ENCODE results near the gene DOCK9.

Gene DOCK9

GRCh38 chr13:98785405-98785804 lies 192.5 kb downstream of the DOCK9 start:
- DNase-seq = no peak

GRCh38 chr13:98784666-98785065 lies 193.2 kb downstream of the DOCK9 start:
- DNase-seq = no peak

- DNase-seq = no peak
These were observed 193.9 kb downstream of the DOCK9 start for GRCh38 chr13:98783856-98784478.

GRCh38 chr13:98782654-98783053 lies 195.2 kb downstream of the DOCK9 start:
- no peak for DNase-seq

GRCh38 chr13:98781905-98782304 lies 196.0 kb downstream of the DOCK9 start:
- DNase-seq = no peak

GRCh38 chr13:98781470-98781869 lies 196.4 kb downstream of the DOCK9 start:
- no peak for DNase-seq

- DNase-seq = no peak
These were observed 196.8 kb downstream of the DOCK9 start for GRCh38 chr13:98781045-98781444.

GRCh38 chr13:98780451-98780850 lies 197.4 kb downstream of the DOCK9 start:
- DNase-seq = no peak

- DNase-seq = no peak
These were observed 198.2 kb downstream of the DOCK9 start for GRCh38 chr13:98779695-98780094.

GRCh38 chr13:98778749-98779148 lies 199.1 kb downstream of the DOCK9 start:
- DNase-seq = no peak

- DNase-seq = no peak
These were observed 201.2 kb downstream of the DOCK9 start for GRCh38 chr13:98776644-98777043.

- no peak for DNase-seq
These were observed 201.8 kb downstream of the DOCK9 start for GRCh38 chr13:98775844-98776598.

- DNase-seq = no peak
These were observed 202.5 kb downstream of the DOCK9 start for GRCh38 chr13:98775386-98775785.

GRCh38 chr13:98774776-98775175 lies 203.1 kb downstream of the DOCK9 start:
- no peak for DNase-seq

GRCh38 chr13:98773921-98774320 lies 203.9 kb downstream of the DOCK9 start:
- DNase-seq = no peak

GRCh38 chr13:98772794-98773452 lies 204.9 kb downstream of the DOCK9 start:
- DNase-seq = no peak

GRCh38 chr13:98771838-98772611 lies 205.8 kb downstream of the DOCK9 start:
- no peak for DNase-seq

- no peak for DNase-seq
These were observed 208.1 kb downstream of the DOCK9 start for GRCh38 chr13:98769736-98770135.

- no peak for DNase-seq
These were observed 209.3 kb downstream of the DOCK9 start for GRCh38 chr13:98768522-98768921.

- DNase-seq = no peak
These were observed 211.2 kb downstream of the DOCK9 start for GRCh38 chr13:98766697-98767096.

- no peak for DNase-seq
These were observed 211.8 kb downstream of the DOCK9 start for GRCh38 chr13:98765996-98766519.

GRCh38 chr13:98761986-98762616 lies 215.8 kb downstream of the DOCK9 start:
- no peak for DNase-seq

Data from stimulated activated CD4-positive, alpha-beta T cell treated with anti-CD3 and anti-CD28 coated beads, Interleukin-2, amount 100 ng/mL, for 48 hours (primary cell).